ENCODE measurements around the gene ASPG.

The ASPG gene

GRCh38 chr14:104116756-104117340 lies 31.3 kb downstream of the ASPG start:
- DNase-seq: no peak

- DNase-seq: no peak
Observed at GRCh38 chr14:104117341-104118005, 32.0 kb downstream of the ASPG start.

DNA sequence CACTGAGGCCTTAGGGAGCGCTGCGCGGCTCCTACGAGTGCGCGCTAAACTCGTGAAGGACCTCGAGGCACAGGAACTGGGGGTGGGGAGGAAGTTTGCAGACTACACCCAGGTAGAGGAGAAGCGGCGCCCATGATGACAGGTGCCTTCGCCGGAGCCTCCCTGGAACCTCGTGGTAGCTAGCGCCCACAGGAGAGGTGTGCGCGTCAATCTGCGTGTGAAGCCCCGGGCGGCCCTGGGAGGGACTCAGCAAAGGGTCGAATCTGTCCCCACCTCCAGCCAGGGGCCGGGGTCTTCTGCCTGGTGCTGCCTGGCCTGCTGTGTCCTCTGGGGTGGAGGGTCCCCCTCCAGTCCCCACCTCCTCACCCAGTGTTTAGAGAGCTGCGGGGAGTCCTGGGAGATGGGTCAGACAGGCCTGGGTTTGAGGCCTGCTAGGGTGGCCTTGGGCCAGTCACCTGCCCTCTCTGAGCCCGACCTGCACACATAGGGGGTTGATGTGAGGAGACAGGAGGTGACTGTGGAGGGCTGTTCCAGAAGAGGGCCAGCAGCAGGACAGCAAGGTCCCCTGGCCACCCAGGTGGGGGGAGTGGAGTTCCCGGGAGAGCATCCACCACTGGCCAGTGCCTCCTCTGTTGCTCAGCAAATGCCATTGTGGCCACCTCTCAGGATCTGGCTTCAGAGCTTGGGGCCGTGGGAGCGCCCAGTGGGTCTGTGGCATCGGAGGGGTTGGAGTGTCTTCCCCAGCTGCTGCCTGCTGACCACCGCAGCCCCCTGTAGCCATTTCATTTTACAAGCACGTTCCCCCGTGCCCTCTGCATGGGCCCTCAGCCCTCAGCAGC lies 32.7 kb downstream of the ASPG start:
- no peak for DNase-seq

DNA sequence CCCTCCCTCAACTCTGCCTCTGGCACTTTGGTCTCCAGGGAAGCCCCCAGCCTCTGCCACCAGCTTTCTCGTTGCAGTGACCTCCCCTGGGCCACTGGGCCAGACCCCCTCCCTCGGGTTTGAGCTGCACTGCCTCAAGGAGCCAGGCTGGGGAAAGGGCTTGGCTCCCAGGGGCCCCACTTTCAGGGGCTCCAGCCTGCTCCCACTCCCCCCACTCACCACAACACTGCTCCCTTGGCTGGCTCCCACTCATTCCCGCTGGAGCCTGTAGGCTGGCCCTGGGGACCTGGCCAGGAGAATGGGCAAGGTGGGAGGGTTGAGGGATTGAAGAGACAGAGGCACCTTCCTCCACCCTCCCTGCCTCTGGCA lies 33.6 kb downstream of the ASPG start:
- no peak for DNase-seq

GRCh38 chr14:104119488-104120251 lies 34.2 kb downstream of the ASPG start:
- no peak for DNase-seq

- DNase-seq: no peak
Observed at GRCh38 chr14:104120281-104120741, 34.8 kb downstream of the ASPG start.

- no peak for DNase-seq
Observed at GRCh38 chr14:104121142-104121541, 35.6 kb downstream of the ASPG start.

DNA sequence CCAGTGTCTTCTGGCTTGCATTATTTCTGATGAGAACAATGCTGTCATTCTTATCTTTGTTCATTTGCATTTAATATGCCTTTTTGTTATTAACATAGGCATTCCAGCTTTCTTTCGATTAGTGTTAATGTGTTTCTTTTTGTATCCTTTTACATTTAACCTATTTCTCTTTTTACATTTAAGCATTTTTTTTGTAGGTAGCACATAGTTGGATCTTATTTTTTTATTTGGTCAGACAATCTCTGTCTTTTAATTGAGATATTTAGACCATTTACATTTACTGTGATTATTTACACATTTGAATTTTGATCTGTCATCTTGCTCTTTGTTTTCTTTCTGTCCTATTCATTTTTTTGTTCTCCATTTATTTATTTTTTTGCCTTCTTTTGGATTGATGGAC lies 38.4 kb downstream of the ASPG start:
- no peak for DNase-seq

- DNase-seq: no peak
Observed at GRCh38 chr14:104125011-104125410, 39.5 kb downstream of the ASPG start.

DNA sequence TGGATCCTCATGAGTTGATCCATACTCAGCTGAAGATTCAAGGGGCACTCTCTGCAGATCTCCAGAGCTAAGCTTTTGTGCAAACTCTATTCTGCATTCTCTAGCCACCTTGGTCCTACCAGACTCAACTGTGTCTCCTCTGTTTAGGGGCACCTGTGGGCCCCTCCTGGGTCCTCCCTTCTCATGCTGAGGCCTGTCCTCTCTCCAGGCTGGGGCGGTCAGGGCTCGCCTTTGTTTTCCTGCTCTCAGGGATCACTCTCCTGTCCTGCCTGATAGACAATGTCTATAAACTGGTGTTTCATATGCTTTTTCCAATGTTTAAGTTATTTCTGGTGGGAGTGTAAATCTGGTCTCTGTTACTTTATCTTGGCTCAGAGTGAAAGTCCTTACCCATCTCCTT lies 41.3 kb downstream of the ASPG start:
- DNase-seq: no peak

DNA sequence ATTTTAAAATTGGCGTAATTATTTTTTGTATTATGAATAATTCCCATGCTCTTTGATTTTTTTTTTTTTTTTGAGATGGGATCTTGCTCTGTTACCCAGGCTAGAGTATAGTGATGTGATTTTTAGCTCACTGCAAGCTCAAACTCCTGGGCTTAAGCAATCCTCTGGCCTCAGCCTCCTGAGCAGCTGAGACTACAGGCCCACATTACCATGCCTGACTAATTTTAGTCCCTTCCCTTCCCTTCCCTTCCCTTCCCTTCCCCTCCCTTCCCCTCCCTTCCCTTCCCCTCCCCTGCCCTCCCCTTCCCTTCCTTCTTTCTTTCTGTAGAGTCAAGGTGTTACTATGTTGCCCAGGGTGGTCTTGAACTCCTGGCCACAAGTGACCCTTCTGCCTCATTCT lies 43.5 kb downstream of the ASPG start:
- DNase-seq: no peak

- DNase-seq: no peak
Observed at GRCh38 chr14:104129556-104129955, 44.1 kb downstream of the ASPG start.

DNA sequence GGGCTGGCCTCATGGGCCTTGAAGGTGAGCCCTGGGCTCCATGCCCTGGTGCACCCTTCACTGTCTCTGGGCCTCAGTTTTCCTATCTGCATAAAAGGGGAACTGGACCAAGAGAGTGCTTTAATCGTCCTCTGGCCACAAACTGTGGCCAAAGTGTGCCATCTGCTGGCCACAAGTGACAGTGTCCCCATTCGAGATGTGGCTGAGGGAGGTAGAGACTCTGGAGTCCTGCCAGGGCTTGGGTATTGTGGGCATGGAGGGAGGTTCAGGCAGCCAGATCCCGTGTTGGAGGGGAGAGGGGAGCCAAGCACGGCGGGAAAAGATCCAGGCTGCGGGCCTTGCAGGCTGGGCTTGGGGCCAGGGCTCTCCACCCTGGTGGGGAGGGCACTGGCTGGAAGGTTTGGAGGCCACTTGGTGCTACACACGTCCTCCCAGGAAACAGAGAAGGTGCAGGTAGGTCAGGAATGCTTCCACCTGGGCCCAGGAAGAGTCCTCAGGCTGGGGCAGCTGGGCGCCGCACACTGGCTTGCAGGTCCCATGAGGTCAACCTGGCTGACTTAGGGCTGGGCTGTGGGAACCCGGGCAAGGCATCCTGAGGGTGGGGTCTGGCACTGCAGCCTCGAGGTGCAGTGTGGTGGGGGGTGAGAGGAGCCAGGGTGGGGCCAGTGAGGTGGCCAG lies 45.6 kb downstream of the ASPG start:
- peak in 1 of 5 experiments; percentile 24 for DNase-seq

DNA sequence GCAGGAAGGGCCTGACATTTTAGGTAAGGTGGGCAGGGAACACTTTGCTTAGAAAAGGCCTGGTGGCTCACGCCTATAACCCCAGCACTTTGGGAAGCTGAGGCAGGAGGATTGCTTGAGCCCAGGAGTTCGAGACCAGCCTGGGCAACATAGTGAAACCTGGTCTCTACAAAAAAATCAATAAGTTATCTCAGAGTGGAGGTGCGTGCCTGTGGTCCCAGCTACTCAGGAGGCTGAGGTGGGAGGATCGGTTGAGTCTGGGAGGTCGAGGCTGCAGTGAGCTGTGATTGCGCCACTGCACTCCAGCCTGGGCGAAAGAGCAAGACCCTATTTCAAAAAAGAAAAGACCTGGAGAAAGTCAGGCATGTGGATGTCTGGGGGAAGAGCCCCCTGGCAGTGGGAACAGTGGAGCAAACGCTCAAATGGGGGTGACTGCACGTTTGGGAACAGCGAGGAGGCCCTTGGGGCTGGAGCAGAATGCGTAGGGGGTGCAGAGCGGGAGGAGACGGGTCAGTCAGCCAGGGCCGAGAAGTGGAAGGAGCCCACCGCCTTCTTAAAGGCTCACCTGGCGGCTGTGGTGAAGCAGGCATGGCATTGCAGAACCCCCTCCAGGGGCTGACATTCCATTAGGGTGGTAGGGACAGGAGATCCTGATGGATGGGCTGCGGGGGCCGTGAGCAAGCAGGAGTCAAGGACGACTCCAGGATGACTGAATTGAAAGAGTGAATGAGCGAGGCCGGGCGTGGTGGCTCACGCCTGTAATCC lies 46.6 kb downstream of the ASPG start:
- no peak for DNase-seq

DNA sequence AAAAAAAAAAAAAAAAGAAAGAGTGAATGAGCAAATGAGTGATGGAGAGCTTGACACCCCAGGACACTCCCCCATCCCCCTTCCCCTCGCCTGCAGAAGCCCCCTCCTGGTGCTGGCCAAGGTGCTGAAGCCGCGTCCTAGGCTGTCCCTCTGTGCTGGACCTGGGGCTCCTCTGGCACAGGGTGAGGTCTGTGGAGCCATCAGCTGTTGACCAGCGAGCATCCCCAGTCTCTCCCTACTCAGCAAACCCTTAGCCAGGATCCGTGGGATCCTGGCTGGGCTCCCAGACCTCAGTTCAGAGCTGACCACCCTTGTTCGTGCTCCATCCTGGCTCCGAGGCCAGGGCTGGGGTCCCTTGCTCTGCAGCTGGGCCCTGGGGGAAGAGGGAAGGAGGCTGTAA lies 47.5 kb downstream of the ASPG start:
- no peak for DNase-seq

- DNase-seq: no peak
Observed at GRCh38 chr14:104133496-104133895, 48.0 kb downstream of the ASPG start.

GRCh38 chr14:104134061-104134965 lies 48.8 kb downstream of the ASPG start:
- peak in 1 of 5 experiments; percentile 0 for DNase-seq

- no peak for DNase-seq
Observed at GRCh38 chr14:104135121-104135903, 49.8 kb downstream of the ASPG start.

GRCh38 chr14:104135904-104136471 lies 50.5 kb downstream of the ASPG start:
- no peak for DNase-seq
